Spleen (tissue), 11 donors: ENCODE data around the gene SLC26A11. TPM values are rescaled to one million over a fixed set of nuclear protein-coding genes. Genes with fewer than 3 reads are reported as not detected.

Source experiments
- DNase-seq: peaks from one replicate; pipeline ENCODE4 v3.0.0-alpha.2; 2020
- H3K27ac ChIP-seq, 8 donors: fragments of 200-600 bp; sonication (generic) in 7 of 8; 1 replicate in 4 of 8; 2 replicates in 4 of 8; pipeline versions ENCODE4 v1.5.0 to v1.8.0; 2016 to 2021; ENCODE audit warnings: inconsistent platforms in 4 of 8, mild to moderate bottlenecking in 4 of 8, moderate library complexity in 1 of 8
- H3K27me3 ChIP-seq, 7 donors: fragments of 200-600 bp; sonication (generic) in 6 of 7; replicated peaks in 1 of 7; 1 replicate in 4 of 7; 2 replicates in 3 of 7; pipeline versions ENCODE4 v1.5.0 to v1.8.0; 2016 to 2021; ENCODE audit warnings: inconsistent platforms in 3 of 7, mild to moderate bottlenecking in 1 of 7
- H3K36me3 ChIP-seq, 6 donors: fragments of 200-600 bp; sonication (generic) in 5 of 6; 1 replicate in 4 of 6; 2 replicates in 2 of 6; pipeline versions ENCODE4 v1.5.0 to v1.8.0; 2016 to 2021; ENCODE audit warnings: inconsistent platforms in 2 of 6
- H3K4me1 ChIP-seq, 6 donors: fragments of 200-600 bp; sonication (generic) in 5 of 6; 1 replicate in 3 of 6; 2 replicates in 3 of 6; pipeline versions ENCODE4 v1.5.0 to v1.8.0; 2016 to 2021; ENCODE audit warnings: inconsistent platforms in 3 of 6
- H3K4me3 ChIP-seq, 8 donors: fragments of 200-600 bp; sonication (generic) in 7 of 8; 1 replicate in 4 of 8; 2 replicates in 4 of 8; pipeline versions ENCODE4 v1.5.0 to v1.8.0; 2016 to 2021; ENCODE audit warnings: inconsistent platforms in 4 of 8, mild to moderate bottlenecking in 4 of 8, moderate library complexity in 2 of 8
- H3K9me3 ChIP-seq, 8 donors: fragments of 200-600 bp; sonication (generic) in 7 of 8; 1 replicate in 4 of 8; 2 replicates in 4 of 8; pipeline versions ENCODE4 v1.5.0 to v1.8.0; 2016 to 2021; ENCODE audit warnings: inconsistent platforms in 4 of 8
- CTCF ChIP-seq, 11 experiments: fragments of 200-600 bp in 7 of 11; fragments of 450-650 bp in 4 of 11; sonication (generic) in 4 of 11; IDR thresholded peaks in 8 of 11; conservative IDR thresholded peaks in 3 of 11; 1 replicate in 7 of 11; 2 replicates in 4 of 11; pipeline versions ENCODE4 v1.4.0 to v1.8.0; 2016 to 2021; ENCODE audit warnings: antibody characterized with exemption in 11 of 11, inconsistent platforms in 4 of 11, mild to moderate bottlenecking in 1 of 11
- POLR2A ChIP-seq, 3 donors: fragments of 450-650 bp; IDR thresholded peaks; one replicate each; pipeline ENCODE4 v1.5.1; 2017; ENCODE audit warnings: antibody characterized with exemption in 3 of 3, mild to moderate bottlenecking in 1 of 3
- POLR2AphosphoS5 ChIP-seq, 3 donors: sonication (generic); formaldehyde crosslinking; IDR thresholded peaks; one replicate each; pipeline ENCODE4 v1.5.1; 2017; ENCODE audit warnings: antibody characterized with exemption in 3 of 3
- WGBS, 5 donors: extraction: QIAGEN DNeasy Blood & Tissue Kit in 3 of 5; methylation state at CpG; one replicate each; pipeline versions ENCODE4 v1.1.5 to v1.1.7; 2013 to 2018; 5-methylcytosine and 5-hydroxymethylcytosine counted together
- intact Hi-C: fragments of 100-400 bp; cut with DNase I; formaldehyde crosslinking; loops from one replicate; pipeline ENCODE4 v1.15.0; 2023; ENCODE audit warnings: low total_unique reads
- polyA plus RNA-seq, 3 donors: library from polyadenylated mRNA; stranded (reverse); fragments of 200-250 nt; gene quantifications; one replicate each; pipeline ENCODE4 v1.2.1, GENCODE V29; 2013
- total RNA-seq, 7 donors: library from RNA; depleted of rRNA in 3 of 7; stranded (reverse); fragments of >200 nt in 3 of 7; fragmentation: NEBNext Ultra II Directional in 4 of 7; extraction: Animal tissue kit (Norgen Biotek cat#: 25700) in 4 of 7; gene quantifications; one replicate each; pipeline versions ENCODE4 v1.1.0 to v1.2.1, GENCODE V29; 2016 to 2021
- donor health status: healthy with polysubstance abuse.
- donor health status: DM: no; HTN: no; CAD: no; lungs with moderate emphysema.
- donor health status: DM: no; HTN: no; CAD: no.
- donor health status: Bipolar disorder and iron deficiency.
- donor health status: healthy.
- donor health status: DM: no; HTN: no; CAD: no.
- donor health status: DM: yes; HTN: yes; CAD: no.

Gene SLC26A11
- total and polyA plus RNA-seq, 10 donors: 6.8 to 39.7 (median 30.5) TPM

DNA sequence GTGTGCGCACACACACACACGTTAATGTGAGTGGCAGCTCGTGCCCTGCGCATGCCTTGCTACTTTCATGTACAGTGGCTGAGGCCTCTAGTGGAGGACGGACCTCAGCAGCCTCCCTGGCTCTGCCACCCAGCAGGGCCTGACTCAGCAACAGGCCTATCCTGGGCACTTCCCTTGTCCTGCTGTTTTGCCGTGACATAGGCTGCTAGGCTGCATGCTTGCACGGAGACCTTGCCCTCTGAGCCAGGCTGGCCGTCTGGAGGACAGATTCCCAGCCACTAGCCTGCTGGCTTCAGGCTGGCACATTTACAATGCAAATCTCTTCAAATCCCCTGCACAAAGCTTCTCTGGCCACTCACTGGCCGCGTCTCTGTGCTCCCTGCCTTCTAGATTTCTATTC, 49.9 kb downstream of the SLC26A11 start:
- TF ChIP-seq POLR2AphosphoS5 (IDR thresholded peaks at IDR 0.05) (peak; percentile 46 to 64 (median 52)), POLR2A (IDR thresholded peaks at IDR 0.05) (no peak), CTCF (IDR thresholded peaks at IDR 0.05 in 8 of 11, conservative IDR thresholded peaks at IDR 0.05 in 3 of 11) (no peak)
- no peak for DNase-seq
- Histone ChIP-seq H3K36me3 (peaks cover 3 to 95% (median 52%) of the 10 kb centered on the region in 6 donors), H3K4me3 (no peak overlapping the region), H3K9me3 (no peaks in the 10 kb centered on the region), H3K27ac (peak overlapping the region in 4 of 8 donors; percentile 1 to 36 (median 16)), H3K4me1 (peaks cover 14 to 93% (median 64%) of the 10 kb centered on the region in 6 donors), H3K27me3 (no peaks in the 10 kb centered on the region)
- 85 to 91% (median 91%) methylated on average over 5 to 10 of the region's 10 CpGs for WGBS, 5 donors
- intact Hi-C loops: no loop called here

GRCh38 chr17:80270836-80271235, 50.6 kb downstream of the SLC26A11 start:
- no peaks in the 10 kb centered on the region for H3K9me3 ChIP-seq
- intact Hi-C loops: no loop called here
- no peaks in the 10 kb centered on the region for H3K27me3 ChIP-seq
- 86 to 91% (median 88%) methylated on average over 4 of the region's 4 CpGs for WGBS, 5 donors
- DNase-seq: no peak
- H3K36me3 ChIP-seq: peaks cover 3 to 95% (median 55%) of the 10 kb centered on the region in 6 donors
- H3K4me1 ChIP-seq: peaks cover 7 to 93% (median 60%) of the 10 kb centered on the region in 6 donors
- peak overlapping the region in 2 of 8 donors; percentile 4 to 36 for H3K27ac ChIP-seq
- H3K4me3 ChIP-seq: no peak overlapping the region
- TF ChIP-seq POLR2A (IDR thresholded peaks at IDR 0.05) (no peak), POLR2AphosphoS5 (IDR thresholded peaks at IDR 0.05) (no peak), CTCF (IDR thresholded peaks at IDR 0.05 in 8 of 11, conservative IDR thresholded peaks at IDR 0.05 in 3 of 11) (no peak)

GRCh38 chr17:80272366-80272765, 52.1 kb downstream of the SLC26A11 start:
- H3K9me3 ChIP-seq: no peaks in the 10 kb centered on the region
- peaks cover 3 to 95% (median 58%) of the 10 kb centered on the region in 6 donors for H3K36me3 ChIP-seq
- TF ChIP-seq POLR2AphosphoS5 (IDR thresholded peaks at IDR 0.05) (peak in 2 of 3 donors; percentile 8 to 44), POLR2A (IDR thresholded peaks at IDR 0.05) (no peak)

GRCh38 chr17:80274331-80274730, 54.1 kb downstream of the SLC26A11 start:
- Histone ChIP-seq H3K27ac (peak overlapping the region in 5 of 8 donors; percentile 0 to 48 (median 20)), H3K4me3 (no peak overlapping the region), H3K4me1 (peaks cover 12 to 93% (median 64%) of the 10 kb centered on the region in 6 donors), H3K36me3 (peaks cover 0 to 95% (median 62%) of the 10 kb centered on the region in 6 donors), H3K9me3 (no peaks in the 10 kb centered on the region), H3K27me3 (no peaks in the 10 kb centered on the region)
- WGBS, 5 donors: 75 to 80% (median 78%) methylated on average over 8 to 9 of the region's 9 CpGs
- DNase-seq: no peak
- TF ChIP-seq POLR2A (IDR thresholded peaks at IDR 0.05): no peak
- TF ChIP-seq POLR2AphosphoS5 (IDR thresholded peaks at IDR 0.05): no peak
- TF ChIP-seq CTCF (IDR thresholded peaks at IDR 0.05 in 8 of 11, conservative IDR thresholded peaks at IDR 0.05 in 3 of 11): no peak
- intact Hi-C loops: no loop called here

More at GRCh38 chr17:80272366-80272765, 52.1 kb downstream of the SLC26A11 start:
- no peak for DNase-seq
- Histone ChIP-seq H3K4me3 (no peak overlapping the region), H3K27me3 (no peaks in the 10 kb centered on the region), H3K4me1 (peaks cover 0 to 93% (median 51%) of the 10 kb centered on the region in 6 donors), H3K27ac (peak overlapping the region in 1 of 8 donors; percentile 22)
- intact Hi-C loops: no loop called here
- 85 to 96% (median 94%) methylated on average over 10 of the region's 10 CpGs for WGBS, 5 donors
